HL-60 (cell line): ENCODE results near the gene DPPA2.
"Not testable (repeated sequence)": the region's sequence is repeated elsewhere in the genome, so short reads cannot be mapped to it uniquely, and the experiment has no call there.

ENCODE experiments used
- CTCF ChIP-seq: IDR thresholded peaks from one replicate; pipeline ENCODE4 v1.5.1; 2011; ENCODE audit warnings: low read length, control low read depth, inconsistent platforms; ENCODE audit not compliant: insufficient read depth
- GABPA ChIP-seq: IDR thresholded peaks from 2 replicates; pipeline ENCODE4 v1.6.1; 2012; ENCODE audit warnings: low read depth
- POLR2AphosphoS5 ChIP-seq: IDR thresholded peaks from 2 replicates; pipeline ENCODE4 v1.6.1; 2012; ENCODE audit warnings: low read depth

GRCh38 chr3:109358809-109359208 lies 42.5 kb upstream of the DPPA2 start:
- TF ChIP-seq CTCF, GABPA, POLR2AphosphoS5: not testable (repeated sequence)
